ENCODE data around the gene PRUNE1.

Gene PRUNE1

DNA sequence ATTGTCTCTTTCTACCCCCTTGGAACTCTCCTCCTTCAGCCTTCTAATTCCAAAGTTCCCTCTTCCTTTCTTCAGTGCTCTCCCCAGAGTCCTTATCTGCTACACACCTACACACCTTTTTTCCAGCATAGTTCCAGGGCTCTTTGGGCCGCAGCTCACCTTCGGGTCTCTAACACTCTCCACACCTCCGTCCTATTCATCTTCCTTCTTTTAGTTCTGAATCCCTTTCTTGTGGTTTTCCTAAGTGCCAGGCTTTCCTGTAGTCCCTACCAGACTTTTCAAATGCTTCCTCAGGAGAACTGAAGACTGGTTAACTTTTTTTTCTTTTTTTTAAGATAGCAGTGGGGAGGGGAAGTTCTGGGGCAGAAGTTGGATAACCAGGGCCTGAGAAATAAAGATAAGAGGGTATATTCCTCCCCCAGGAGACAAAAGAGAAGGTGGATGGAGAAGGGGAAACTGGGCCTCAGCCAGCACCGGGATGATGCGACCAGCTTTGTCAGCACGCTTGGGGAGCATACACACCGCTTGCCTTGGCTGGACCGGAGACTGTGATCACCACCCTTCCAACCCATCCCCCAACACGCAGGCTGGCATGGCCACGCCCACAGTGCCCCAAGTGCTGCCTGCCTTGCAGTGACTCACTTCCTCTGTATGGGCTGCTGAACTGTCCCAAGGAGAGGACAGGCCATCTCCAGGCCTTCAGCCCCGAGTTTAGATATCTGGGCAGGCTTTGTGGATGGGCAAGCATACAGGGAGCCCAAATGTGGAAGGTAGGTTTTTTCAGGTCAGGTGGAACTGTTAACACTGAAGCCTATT, 31.2 kb upstream of the PRUNE1 start:
- FAIRE-seq (peak; percentile 90), DNase-seq (ENCODE audit: low spot score) (peak; percentile 94)

DNA sequence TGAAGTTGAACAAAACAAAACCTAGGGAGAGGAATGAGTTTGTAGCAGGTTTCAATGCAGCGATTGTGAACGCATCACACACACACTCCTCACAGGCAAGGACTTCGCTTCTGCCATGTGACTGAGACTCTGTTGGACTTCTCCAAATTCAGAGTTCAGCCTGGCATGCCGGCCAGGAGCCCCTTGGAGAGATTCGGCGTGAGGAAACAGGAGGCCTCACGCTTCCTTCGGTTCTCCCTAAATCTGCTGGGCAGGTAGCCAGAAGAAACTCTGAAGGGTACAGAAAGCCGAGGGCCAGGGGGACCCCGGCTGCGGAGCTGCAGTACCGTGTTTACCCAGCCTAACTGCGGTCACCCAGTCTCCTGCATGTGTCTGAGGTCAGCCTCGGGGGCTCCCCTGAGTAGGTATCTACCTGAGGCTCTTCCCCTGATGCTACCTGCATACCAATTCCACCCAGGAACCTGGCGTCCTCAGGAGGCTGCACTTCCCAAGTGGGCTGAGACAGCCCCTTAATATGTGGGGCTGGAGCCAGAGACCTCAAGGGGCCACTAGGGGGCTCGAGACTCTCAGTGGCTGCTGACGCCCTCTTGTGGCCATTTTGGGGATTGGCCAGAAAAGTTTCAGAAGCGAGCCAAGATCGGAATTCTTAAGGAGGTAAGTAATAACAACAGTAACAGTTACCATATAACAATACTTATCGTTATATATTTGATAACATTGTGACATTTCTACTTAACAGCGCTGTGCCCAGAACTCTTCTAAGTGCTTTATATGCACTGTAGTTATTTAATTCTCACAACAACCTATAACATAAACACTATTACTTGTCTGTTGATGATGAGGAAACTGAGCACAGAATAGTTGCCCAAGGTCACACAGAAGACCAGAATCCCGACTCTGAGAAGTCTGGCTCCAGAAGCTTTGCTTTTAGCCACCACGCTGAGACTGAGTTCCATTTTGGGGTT, 28.9 kb upstream of the PRUNE1 start:
- FAIRE-seq (no peak), DNase-seq (ENCODE audit: low spot score) (peak; percentile 87)

GRCh38 chr1:150981177-150981804, 27.0 kb upstream of the PRUNE1 start:
- DNase-seq (ENCODE audit: low spot score): peak; percentile 48

GRCh38 chr1:150981805-150982712, 26.2 kb upstream of the PRUNE1 start, which contains the start of gene ANXA9:
Gene ANXA9, plus strand, starts transcription at chr1:150982292. Its CDS starts 814 bp downstream, at chr1:150983106.
- DNase-seq (ENCODE audit: low spot score): peak; percentile 30
- no peak for FAIRE-seq

More at GRCh38 chr1:150981177-150981804, 27.0 kb upstream of the PRUNE1 start:
- no peak for FAIRE-seq

DNA sequence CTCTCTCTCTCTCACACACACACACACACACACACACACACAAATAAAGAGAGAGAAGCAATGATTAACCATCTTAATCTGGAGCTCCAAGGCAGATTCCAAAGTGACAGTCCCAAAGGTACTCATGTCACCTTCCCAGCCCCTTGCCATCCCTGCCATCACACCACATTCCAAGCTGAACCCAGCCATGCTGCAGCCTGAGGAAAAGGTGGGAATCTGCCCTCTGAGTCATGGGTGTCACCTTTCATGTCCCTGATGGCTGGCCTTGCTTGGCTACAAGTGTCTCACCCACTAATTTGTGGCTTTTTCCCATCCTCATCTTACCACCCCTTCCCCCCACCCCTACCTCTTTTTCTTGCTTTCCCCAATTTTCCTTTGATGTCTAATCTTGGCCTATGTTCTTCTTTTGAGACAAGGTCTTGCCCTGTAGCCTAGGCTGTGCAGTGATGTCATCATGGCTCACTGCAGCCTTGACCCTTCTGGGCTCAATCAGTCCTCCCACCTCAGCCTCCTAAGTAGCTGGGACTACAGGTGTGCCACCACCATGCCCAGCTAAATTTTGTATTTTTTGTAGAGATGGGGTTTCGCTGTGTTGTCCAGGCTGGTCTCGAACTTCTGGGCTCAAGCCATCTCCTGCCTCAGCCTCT, 22.9 kb upstream of the PRUNE1 start:
- FAIRE-seq: no peak
- DNase-seq (ENCODE audit: low spot score): no peak

DNA sequence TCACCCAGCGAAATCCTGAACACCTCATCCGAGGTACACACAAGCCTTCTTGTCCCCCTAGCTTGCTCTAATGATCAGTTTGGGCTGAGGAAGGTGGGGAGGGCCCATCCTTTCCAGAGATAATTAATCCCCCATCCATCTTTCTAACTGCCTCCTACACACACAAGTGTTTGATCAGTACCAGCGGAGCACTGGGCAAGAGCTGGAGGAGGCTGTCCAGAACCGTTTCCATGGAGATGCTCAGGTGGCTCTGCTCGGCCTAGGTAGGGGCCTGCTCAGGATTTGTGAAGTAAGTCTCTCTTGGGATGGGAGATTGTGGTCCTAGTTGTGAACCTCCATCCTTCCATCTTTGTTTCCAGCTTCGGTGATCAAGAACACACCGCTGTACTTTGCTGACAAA, 20.3 kb upstream of the PRUNE1 start:
- no peak for FAIRE-seq

DNA sequence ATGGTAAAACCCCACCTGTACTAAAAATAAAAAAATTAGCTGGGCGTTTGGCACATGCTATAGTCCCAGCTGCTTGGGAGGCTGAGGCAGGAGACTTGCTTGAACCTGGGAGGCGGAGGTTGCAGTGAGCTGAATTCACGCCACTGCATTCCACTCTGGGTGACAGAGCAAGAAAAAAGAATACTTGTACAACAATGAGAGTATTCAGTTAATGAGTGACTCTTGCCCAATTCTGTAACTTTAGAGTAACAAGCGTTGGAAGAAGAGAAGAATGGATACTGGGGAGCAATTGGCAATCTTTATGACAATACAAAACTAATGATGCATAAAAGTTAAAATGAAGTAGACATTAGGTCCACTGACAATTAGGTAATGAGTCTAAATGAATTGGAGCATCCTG, 15.6 kb upstream of the PRUNE1 start:
- DNase-seq (ENCODE audit: low spot score) (no peak), FAIRE-seq (no peak)

More for the DNA sequence above, 20.3 kb upstream of the PRUNE1 start:
- DNase-seq (ENCODE audit: low spot score): no peak

DNA sequence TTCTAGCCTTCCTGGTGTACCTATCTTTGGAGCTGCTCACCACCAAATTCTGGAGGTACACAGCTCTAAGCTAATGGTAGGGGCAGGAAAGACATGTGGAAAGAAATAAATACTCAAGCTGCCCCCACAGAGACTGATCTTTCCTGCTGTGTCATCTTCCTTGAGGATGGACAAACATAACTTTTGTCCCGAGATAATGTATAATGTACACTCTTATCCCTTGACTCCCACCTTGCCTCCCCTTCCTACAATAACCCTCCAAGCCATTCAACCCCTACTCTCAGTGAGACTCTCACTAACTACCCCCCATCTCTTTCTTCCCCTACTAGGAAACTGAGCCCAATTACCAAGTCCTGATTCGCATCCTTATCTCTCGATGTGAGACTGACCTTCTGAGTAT, 14.0 kb upstream of the PRUNE1 start:
- no peak for DNase-seq (ENCODE audit: low spot score)
- FAIRE-seq: no peak

DNA sequence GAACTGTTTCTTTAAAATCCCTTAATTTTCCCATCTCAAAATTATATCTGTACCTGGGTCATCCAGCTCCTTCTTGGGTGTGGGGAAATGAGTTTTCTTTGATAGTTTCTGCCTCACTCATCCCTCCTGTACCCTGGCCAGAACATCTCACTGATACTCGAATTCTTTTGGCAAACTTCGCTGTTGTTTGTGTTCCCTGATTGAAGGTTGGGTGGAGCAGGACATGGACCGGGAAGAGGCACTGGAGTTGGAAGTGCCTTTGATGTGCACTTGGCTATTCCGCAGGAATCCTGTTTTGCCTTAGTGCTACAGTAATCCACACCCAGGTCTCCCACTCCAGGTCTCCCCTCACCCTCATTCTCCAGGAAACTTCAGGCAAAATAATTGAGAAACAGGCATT, 12.8 kb upstream of the PRUNE1 start:
- DNase-seq (ENCODE audit: low spot score) (no peak), FAIRE-seq (no peak)

- no peak for FAIRE-seq
- no peak for DNase-seq (ENCODE audit: low spot score)
These were observed 12.4 kb upstream of the PRUNE1 start for GRCh38 chr1:150995896-150996295.

DNA sequence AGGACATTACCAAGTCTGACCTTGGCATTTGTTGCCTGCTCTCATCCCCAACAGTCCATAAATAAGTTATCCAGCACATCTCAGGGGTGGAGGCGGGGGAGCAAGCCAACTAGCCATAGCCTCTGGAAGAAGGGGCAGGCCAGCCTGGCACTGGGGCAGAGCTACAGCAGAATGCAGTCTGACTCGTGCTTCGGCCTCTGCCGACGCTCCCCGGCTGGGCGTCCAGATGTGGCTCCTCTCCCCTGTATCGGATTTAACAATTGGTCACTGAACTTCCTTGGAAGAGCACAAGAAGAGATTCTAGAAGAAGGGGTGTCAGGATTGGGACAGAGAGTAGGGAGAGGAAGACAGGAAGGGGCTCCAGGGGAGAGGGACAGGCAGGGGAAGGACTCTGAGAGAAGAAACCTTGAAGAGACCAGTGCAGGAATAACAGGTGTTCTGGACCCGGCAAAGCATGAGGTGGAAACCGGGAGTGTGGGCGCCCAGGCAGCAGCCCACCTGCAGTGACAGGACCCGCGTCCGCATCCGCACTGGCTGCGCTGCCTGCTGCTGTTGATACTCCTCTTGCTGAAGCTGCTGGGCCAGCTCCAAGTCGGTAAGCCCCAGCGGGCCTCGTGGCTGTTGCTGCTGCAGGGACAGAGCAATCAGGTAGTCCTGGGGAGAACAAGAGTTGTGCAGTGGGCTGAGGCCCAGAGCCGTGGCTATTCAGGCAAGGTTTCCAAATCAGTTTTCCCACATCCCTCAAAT, 10.9 kb upstream of the PRUNE1 start:
- no peak for FAIRE-seq
- DNase-seq (ENCODE audit: low spot score): no peak

GRCh38 chr1:150997949-150998348, 10.3 kb upstream of the PRUNE1 start:
- no peak for DNase-seq (ENCODE audit: low spot score)
- FAIRE-seq: no peak

- FAIRE-seq (no peak), DNase-seq (ENCODE audit: low spot score) (peak; percentile 64)
These were observed 9.1 kb upstream of the PRUNE1 start for GRCh38 chr1:150999051-150999674.

GRCh38 chr1:150999926-151000325, 8.3 kb upstream of the PRUNE1 start:
- no peak for DNase-seq (ENCODE audit: low spot score)
- FAIRE-seq: no peak

DNA sequence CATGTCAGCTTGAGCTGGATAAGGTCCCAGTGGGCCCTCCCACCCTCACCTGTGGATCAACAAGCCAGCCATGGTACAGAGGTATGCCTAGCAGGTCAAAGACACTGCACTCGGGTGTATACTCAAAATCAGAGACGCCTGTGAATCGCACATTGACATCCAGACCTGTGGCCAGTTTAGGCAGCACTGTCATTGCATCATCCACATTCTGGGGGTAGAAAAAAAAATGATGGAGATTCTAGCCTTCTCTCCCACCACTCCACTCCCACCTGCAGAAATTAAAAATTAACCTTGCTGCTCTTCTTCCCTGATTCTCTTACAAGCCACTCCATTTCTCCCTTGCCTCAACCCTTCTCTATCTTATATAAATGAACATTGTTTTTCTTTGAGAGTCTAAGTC, 7.8 kb upstream of the PRUNE1 start:
- FAIRE-seq: no peak
- DNase-seq (ENCODE audit: low spot score): no peak

DNA sequence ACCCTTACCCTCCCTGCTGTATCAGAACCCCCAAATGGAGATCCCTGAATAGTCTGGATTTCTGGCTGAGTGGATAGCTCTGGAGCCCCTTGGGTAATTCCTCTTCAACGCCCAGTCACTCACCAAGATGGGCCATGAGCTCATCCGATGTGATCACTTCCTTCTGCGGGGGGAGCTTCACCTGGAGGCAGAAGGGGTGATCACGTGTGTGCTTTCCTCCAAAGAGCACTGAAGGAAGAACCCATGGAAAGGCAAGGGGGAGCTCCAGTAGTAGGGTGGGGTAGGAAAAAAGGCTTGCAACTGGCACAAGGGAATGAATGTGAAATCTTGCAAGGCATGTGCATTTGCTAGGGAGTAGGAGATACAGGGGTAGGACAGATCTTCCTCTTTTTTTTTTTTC, 6.6 kb upstream of the PRUNE1 start:
- FAIRE-seq (no peak), DNase-seq (ENCODE audit: low spot score) (peak; percentile 37)

- DNase-seq (ENCODE audit: low spot score): no peak
- FAIRE-seq: no peak
These were observed 6.2 kb upstream of the PRUNE1 start for GRCh38 chr1:151002051-151002450.

DNA sequence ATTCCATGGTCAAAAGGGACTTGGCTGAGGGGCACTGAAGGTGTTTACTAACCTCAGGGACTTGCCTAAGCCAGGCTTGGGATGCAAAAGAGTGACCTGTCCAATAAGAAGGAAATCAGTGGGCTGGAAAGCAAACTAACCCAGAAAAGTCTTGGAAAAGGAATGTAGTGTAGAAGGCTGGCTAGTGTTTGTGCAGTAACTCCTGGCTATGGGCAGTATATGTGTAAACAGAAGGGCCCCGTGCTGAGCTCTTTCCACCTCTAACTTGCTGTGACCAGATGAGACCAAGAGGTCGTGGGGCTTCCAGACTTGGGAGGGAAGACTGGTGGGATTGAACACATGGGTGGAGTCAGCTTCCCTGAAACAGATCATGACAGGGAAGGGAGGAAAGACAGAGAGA, 5.6 kb upstream of the PRUNE1 start:
- FAIRE-seq (no peak), DNase-seq (ENCODE audit: low spot score) (no peak)

- DNase-seq (ENCODE audit: low spot score) (no peak), FAIRE-seq (no peak)
These were observed 5.1 kb upstream of the PRUNE1 start for GRCh38 chr1:151003180-151003579.
